PC-9 (cell line): Measurements from ENCODE around the gene CNTF.

Experiments used
- CTCF ChIP-seq: fragments of 200-600 bp; sonication (generic); conservative IDR thresholded peaks from 2 replicates; pipeline ENCODE4 v1.6.1; 2017; ENCODE audit warnings: mixed run types, antibody characterized with exemption, mild to moderate bottlenecking, moderate library complexity
- EZH2 ChIP-seq: fragments of 200-600 bp; sonication (generic); IDR thresholded peaks from 2 replicates; pipeline ENCODE4 v1.8.0; 2017; ENCODE audit warnings: antibody characterized with exemption, low read depth

DNA sequence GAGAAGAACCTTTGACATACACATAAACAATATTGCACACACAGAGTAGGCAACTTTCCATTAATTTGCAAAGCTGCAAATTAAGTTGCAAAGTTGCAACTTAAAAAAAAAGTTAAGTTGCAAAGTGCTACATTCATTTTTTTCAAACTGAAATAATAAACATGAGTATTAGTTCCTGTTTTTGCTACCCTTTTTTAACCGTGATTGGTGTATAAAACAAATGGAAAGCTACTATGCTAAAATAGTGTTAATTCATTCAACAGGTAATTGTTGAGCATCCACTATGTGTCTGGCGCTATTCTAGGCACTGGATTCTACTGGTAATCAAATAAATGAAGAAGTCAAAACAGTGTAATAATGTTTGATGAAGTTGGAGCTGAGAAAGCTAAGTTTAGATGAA is 35.5 kb upstream of the CNTF start:
- no peak for TF ChIP-seq CTCF
- TF ChIP-seq EZH2: no peak
